Keratinocyte (primary cell): Measurements from ENCODE around the gene EMX1.
A peak's percentile ranks its signal among the peaks of the same experiment; 100 is the strongest.

Experiments used
- EZH2 ChIP-seq: IDR thresholded peaks from one replicate; pipeline ENCODE4 v1.6.1; 2012; ENCODE audit warnings: inconsistent platforms, mild to moderate bottlenecking, low read length, moderate library complexity
- TF ChIP-seq, protein P1 (sequence below), 3 experiments: IDR thresholded peaks in 1 of 3; conservative IDR thresholded peaks in 1 of 3; optimal IDR thresholded peaks in 1 of 3; 2 replicates in 2 of 3; 3 replicates in 1 of 3; pipeline versions ENCODE3 to v1.5.1; 2011; ENCODE audit warnings: low read length in 3 of 3, mild to moderate bottlenecking in 3 of 3, moderate library complexity in 2 of 3, control low read depth in 1 of 3, inconsistent platforms in 1 of 3; ENCODE audit not compliant: insufficient read depth in 2 of 3; ENCODE audit errors: extremely low read depth in 1 of 3

DNA sequence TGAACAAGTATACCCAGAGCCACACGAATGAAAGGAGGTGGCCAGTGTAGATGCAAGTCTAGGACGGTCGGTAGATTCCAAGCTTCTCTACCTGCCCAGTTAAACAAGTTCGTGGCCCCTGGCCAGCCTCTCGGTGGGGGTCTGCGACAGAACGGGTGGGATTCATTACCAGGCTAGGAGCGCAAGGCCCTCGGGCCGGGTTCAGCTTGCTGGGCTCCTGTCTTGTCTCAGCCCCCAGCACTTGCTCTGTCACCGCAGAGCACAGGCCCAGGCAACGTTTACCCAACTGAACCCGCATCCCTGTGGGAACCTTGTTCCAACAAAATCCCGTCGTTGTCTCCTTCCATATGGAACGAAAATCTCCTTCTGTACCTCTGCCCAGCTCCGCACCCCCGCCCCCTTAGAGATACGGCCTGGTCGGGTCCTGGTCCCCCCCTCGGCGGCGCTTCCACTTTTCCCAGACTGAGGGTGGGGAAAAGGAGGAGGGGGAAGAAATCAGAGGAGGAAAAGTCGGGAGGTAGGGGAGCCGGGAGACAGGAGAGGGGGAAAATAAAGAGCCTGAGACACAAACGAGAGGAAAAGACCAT, 1.9 kb upstream of the EMX1 start:
- TF ChIP-seq, protein P1, sequence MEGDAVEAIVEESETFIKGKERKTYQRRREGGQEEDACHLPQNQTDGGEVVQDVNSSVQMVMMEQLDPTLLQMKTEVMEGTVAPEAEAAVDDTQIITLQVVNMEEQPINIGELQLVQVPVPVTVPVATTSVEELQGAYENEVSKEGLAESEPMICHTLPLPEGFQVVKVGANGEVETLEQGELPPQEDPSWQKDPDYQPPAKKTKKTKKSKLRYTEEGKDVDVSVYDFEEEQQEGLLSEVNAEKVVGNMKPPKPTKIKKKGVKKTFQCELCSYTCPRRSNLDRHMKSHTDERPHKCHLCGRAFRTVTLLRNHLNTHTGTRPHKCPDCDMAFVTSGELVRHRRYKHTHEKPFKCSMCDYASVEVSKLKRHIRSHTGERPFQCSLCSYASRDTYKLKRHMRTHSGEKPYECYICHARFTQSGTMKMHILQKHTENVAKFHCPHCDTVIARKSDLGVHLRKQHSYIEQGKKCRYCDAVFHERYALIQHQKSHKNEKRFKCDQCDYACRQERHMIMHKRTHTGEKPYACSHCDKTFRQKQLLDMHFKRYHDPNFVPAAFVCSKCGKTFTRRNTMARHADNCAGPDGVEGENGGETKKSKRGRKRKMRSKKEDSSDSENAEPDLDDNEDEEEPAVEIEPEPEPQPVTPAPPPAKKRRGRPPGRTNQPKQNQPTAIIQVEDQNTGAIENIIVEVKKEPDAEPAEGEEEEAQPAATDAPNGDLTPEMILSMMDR (optimal IDR thresholded peaks at IDR 0.05 in 1 of 3, IDR thresholded peaks at IDR 0.05 in 1 of 3, conservative IDR thresholded peaks at IDR 0.05 in 1 of 3; ENCODE audit: extremely low read depth in 1 of 3, insufficient read depth in 2 of 3, low read length in 3 of 3) = no peak
- TF ChIP-seq EZH2 = peak; percentile 92
